ENCODE measurements around the gene DNER. TPM values are rescaled to one million over a fixed set of nuclear protein-coding genes. Genes with fewer than 3 reads are reported as not detected.

DNER gene
- total and polyA plus RNA-seq, 2 experiments from 2014 or later, result 4.7 to 8.8 TPM

DNA sequence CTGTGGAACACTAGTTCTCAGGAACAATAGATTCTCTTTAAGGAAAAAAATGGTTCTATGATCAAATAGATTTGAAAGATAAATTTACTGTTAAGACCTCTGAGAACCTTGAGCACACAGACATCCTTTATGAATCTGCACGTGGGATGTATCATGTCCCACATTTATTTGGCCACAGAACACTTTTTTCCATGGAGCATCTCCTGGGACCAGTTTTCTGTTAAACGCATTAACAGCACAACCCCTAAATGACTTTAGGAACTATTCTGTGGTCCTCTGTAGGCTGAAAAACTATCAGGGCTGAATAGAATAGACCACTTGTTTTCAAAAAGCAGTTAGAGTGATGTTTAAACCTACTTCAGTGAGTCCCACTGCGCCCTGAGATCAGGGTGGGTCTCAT, 311.1 kb downstream of the DNER start:
- DNase-seq (ENCODE audit: low spot score), result no peak
- no peak overlapping the region for H3K27ac Mint-ChIP-seq
- H3K9me3 Mint-ChIP-seq, result no peaks in the 10 kb centered on the region; the same call in 2 of the 3 replicates
- H3K27me3 ChIP-seq (ENCODE audit: insufficient read depth), result no peaks in the 10 kb centered on the region
- no peaks in the 10 kb centered on the region for H3K27me3 Mint-ChIP-seq (ENCODE audit: insufficient read depth, low read depth, poor library complexity)
- no peaks in the 10 kb centered on the region for H3K36me3 Mint-ChIP-seq (ENCODE audit: low read depth)
- no peak overlapping the region for H3K4me2 ChIP-seq
- H4K20me1 ChIP-seq (replicated peaks; ENCODE audit: insufficient read depth), result no peaks in the 10 kb centered on the region
- no peaks in the 10 kb centered on the region for H3K36me3 ChIP-seq (ENCODE audit: insufficient read depth)
- peaks cover 5% of the 10 kb centered on the region; the same call in 1 of the 2 replicates for H3K9me2 ChIP-seq (ENCODE audit: insufficient read depth)
- H3K4me1 Mint-ChIP-seq, result peaks cover 4% of the 10 kb centered on the region; the same call in 2 of the 3 replicates
- TF ChIP-seq ZNF114 (CRISPR knock-in tag; IDR thresholded peaks at IDR 0.05), result no peak
- TF ChIP-seq, protein P1, sequence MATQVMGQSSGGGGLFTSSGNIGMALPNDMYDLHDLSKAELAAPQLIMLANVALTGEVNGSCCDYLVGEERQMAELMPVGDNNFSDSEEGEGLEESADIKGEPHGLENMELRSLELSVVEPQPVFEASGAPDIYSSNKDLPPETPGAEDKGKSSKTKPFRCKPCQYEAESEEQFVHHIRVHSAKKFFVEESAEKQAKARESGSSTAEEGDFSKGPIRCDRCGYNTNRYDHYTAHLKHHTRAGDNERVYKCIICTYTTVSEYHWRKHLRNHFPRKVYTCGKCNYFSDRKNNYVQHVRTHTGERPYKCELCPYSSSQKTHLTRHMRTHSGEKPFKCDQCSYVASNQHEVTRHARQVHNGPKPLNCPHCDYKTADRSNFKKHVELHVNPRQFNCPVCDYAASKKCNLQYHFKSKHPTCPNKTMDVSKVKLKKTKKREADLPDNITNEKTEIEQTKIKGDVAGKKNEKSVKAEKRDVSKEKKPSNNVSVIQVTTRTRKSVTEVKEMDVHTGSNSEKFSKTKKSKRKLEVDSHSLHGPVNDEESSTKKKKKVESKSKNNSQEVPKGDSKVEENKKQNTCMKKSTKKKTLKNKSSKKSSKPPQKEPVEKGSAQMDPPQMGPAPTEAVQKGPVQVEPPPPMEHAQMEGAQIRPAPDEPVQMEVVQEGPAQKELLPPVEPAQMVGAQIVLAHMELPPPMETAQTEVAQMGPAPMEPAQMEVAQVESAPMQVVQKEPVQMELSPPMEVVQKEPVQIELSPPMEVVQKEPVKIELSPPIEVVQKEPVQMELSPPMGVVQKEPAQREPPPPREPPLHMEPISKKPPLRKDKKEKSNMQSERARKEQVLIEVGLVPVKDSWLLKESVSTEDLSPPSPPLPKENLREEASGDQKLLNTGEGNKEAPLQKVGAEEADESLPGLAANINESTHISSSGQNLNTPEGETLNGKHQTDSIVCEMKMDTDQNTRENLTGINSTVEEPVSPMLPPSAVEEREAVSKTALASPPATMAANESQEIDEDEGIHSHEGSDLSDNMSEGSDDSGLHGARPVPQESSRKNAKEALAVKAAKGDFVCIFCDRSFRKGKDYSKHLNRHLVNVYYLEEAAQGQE (IDR thresholded peaks at IDR 0.05; ENCODE audit: unreplicated experiment), result no peak
- TF ChIP-seq JUNB (IDR thresholded peaks at IDR 0.05; ENCODE audit: unreplicated experiment), result no peak
- TF ChIP-seq, protein P2, sequence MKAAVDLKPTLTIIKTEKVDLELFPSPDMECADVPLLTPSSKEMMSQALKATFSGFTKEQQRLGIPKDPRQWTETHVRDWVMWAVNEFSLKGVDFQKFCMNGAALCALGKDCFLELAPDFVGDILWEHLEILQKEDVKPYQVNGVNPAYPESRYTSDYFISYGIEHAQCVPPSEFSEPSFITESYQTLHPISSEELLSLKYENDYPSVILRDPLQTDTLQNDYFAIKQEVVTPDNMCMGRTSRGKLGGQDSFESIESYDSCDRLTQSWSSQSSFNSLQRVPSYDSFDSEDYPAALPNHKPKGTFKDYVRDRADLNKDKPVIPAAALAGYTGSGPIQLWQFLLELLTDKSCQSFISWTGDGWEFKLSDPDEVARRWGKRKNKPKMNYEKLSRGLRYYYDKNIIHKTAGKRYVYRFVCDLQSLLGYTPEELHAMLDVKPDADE (IDR thresholded peaks at IDR 0.05), result no peak
- no peak for TF ChIP-seq POLR2AphosphoS5 (IDR thresholded peaks at IDR 0.05; ENCODE audit: low read depth)
- TF ChIP-seq, protein P3, sequence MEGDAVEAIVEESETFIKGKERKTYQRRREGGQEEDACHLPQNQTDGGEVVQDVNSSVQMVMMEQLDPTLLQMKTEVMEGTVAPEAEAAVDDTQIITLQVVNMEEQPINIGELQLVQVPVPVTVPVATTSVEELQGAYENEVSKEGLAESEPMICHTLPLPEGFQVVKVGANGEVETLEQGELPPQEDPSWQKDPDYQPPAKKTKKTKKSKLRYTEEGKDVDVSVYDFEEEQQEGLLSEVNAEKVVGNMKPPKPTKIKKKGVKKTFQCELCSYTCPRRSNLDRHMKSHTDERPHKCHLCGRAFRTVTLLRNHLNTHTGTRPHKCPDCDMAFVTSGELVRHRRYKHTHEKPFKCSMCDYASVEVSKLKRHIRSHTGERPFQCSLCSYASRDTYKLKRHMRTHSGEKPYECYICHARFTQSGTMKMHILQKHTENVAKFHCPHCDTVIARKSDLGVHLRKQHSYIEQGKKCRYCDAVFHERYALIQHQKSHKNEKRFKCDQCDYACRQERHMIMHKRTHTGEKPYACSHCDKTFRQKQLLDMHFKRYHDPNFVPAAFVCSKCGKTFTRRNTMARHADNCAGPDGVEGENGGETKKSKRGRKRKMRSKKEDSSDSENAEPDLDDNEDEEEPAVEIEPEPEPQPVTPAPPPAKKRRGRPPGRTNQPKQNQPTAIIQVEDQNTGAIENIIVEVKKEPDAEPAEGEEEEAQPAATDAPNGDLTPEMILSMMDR (conservative IDR thresholded peaks at IDR 0.05; ENCODE audit: low read depth in 2 of 2), result no peak
- TF ChIP-seq ZNF331 (CRISPR knock-in tag; IDR thresholded peaks at IDR 0.05; ENCODE audit: low read depth), result no peak
- no peak for TF ChIP-seq CREB1 (CRISPR knock-in tag; IDR thresholded peaks at IDR 0.05; ENCODE audit: low read depth)
- TF ChIP-seq, protein P4, sequence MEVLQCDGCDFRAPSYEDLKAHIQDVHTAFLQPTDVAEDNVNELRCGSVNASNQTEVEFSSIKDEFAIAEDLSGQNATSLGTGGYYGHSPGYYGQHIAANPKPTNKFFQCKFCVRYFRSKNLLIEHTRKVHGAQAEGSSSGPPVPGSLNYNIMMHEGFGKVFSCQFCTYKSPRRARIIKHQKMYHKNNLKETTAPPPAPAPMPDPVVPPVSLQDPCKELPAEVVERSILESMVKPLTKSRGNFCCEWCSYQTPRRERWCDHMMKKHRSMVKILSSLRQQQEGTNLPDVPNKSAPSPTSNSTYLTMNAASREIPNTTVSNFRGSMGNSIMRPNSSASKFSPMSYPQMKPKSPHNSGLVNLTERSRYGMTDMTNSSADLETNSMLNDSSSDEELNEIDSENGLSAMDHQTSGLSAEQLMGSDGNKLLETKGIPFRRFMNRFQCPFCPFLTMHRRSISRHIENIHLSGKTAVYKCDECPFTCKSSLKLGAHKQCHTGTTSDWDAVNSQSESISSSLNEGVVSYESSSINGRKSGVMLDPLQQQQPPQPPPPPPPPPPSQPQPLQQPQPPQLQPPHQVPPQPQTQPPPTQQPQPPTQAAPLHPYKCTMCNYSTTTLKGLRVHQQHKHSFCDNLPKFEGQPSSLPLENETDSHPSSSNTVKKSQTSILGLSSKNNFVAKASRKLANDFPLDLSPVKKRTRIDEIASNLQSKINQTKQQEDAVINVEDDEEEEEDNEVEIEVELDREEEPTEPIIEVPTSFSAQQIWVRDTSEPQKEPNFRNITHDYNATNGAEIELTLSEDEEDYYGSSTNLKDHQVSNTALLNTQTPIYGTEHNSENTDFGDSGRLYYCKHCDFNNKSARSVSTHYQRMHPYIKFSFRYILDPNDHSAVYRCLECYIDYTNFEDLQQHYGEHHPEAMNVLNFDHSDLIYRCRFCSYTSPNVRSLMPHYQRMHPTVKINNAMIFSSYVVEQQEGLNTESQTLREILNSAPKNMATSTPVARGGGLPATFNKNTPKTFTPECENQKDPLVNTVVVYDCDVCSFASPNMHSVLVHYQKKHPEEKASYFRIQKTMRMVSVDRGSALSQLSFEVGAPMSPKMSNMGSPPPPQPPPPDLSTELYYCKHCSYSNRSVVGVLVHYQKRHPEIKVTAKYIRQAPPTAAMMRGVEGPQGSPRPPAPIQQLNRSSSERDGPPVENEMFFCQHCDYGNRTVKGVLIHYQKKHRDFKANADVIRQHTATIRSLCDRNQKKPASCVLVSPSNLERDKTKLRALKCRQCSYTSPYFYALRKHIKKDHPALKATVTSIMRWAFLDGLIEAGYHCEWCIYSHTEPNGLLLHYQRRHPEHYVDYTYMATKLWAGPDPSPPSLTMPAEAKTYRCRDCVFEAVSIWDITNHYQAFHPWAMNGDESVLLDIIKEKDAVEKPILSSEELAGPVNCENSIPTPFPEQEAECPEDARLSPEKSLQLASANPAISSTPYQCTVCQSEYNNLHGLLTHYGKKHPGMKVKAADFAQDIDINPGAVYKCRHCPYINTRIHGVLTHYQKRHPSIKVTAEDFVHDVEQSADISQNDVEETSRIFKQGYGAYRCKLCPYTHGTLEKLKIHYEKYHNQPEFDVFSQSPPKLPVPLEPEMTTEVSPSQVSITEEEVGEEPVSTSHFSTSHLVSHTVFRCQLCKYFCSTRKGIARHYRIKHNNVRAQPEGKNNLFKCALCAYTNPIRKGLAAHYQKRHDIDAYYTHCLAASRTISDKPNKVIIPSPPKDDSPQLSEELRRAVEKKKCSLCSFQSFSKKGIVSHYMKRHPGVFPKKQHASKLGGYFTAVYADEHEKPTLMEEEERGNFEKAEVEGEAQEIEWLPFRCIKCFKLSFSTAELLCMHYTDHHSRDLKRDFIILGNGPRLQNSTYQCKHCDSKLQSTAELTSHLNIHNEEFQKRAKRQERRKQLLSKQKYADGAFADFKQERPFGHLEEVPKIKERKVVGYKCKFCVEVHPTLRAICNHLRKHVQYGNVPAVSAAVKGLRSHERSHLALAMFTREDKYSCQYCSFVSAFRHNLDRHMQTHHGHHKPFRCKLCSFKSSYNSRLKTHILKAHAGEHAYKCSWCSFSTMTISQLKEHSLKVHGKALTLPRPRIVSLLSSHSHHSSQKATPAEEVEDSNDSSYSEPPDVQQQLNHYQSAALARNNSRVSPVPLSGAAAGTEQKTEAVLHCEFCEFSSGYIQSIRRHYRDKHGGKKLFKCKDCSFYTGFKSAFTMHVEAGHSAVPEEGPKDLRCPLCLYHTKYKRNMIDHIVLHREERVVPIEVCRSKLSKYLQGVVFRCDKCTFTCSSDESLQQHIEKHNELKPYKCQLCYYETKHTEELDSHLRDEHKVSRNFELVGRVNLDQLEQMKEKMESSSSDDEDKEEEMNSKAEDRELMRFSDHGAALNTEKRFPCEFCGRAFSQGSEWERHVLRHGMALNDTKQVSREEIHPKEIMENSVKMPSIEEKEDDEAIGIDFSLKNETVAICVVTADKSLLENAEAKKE (CRISPR knock-in tag; IDR thresholded peaks at IDR 0.05), result no peak
- TF ChIP-seq EZH2 (IDR thresholded peaks at IDR 0.05; ENCODE audit: low read depth, unreplicated experiment), result no peak
- TF ChIP-seq EZH2phosphoT487 (IDR thresholded peaks at IDR 0.05; ENCODE audit: unreplicated experiment), result no peak
- TF ChIP-seq STAT1 (IDR thresholded peaks at IDR 0.05; ENCODE audit: unreplicated experiment), result no peak
- no peak for TF ChIP-seq NANOG (IDR thresholded peaks at IDR 0.05; ENCODE audit: borderline replicate concordance)
- no peak overlapping the region for H3K27ac ChIP-seq (ENCODE audit: low read depth)
- H3F3A ChIP-seq (replicated peaks; ENCODE audit: low read depth), result no peaks in the 10 kb centered on the region
- H3K4me1 ChIP-seq (ENCODE audit: insufficient read depth), result 0 out of 2 replicates have a peak, but pooled peaks cover 5% of the 10 kb centered on the region
- H2AFZ ChIP-seq, result no peak overlapping the region
- H3K4me3 ChIP-seq, result no peak overlapping the region
- no peaks in the 10 kb centered on the region for H3K79me2 ChIP-seq (replicated peaks; ENCODE audit: insufficient read depth)
- no peak for ATAC-seq
- H3K4me3 Mint-ChIP-seq, result no peak overlapping the region

All from GM23338 (cell line).